Measurements from ENCODE around the gene HIPK2.

- no peak for TF ChIP-seq YY1 (IDR thresholded peaks at IDR 0.05; ENCODE audit: low read depth)
- TF ChIP-seq EP300 (IDR thresholded peaks at IDR 0.05; ENCODE audit: borderline replicate concordance), result no peak
- no peak for TF ChIP-seq MAX (IDR thresholded peaks at IDR 0.05)
- no peak for TF ChIP-seq EGR1 (IDR thresholded peaks at IDR 0.05)
- no peak for TF ChIP-seq CREB1 (IDR thresholded peaks at IDR 0.05; ENCODE audit: low read depth)
- no peak for TF ChIP-seq USF1 (IDR thresholded peaks at IDR 0.05)
- no peak for TF ChIP-seq CEBPB (IDR thresholded peaks at IDR 0.05)
- TF ChIP-seq TAF1 (IDR thresholded peaks at IDR 0.05; ENCODE audit: low read depth), result no peak
- no peak for TF ChIP-seq FOXM1 (IDR thresholded peaks at IDR 0.05; ENCODE audit: borderline replicate concordance, low read depth)
- no peak for TF ChIP-seq ZBTB7A (IDR thresholded peaks at IDR 0.05; ENCODE audit: low read depth)
- TF ChIP-seq REST (IDR thresholded peaks at IDR 0.05; ENCODE audit: low read depth), result no peak
- TF ChIP-seq RAD21 (IDR thresholded peaks at IDR 0.05; ENCODE audit: low read depth), result no peak
- TF ChIP-seq TEAD4 (IDR thresholded peaks at IDR 0.05), result no peak
- TF ChIP-seq NFIC (IDR thresholded peaks at IDR 0.05), result no peak
Measured at GRCh38 chr7:139798221-139798620, 20.4 kb upstream of the HIPK2 start.
